Nephron (organoid): ENCODE measurements around the gene AGAP1.
A peak's percentile ranks its signal among the peaks of the same experiment; 100 is the strongest.

Experiments
- H3K27ac Mint-ChIP-seq, 3 experiments: 2 replicates each; pipeline ENCODE4 v1.8.0; 2020; ENCODE audit warnings: mixed read lengths in 3 of 3, mild to moderate bottlenecking in 2 of 3, moderate library complexity in 1 of 3
- H3K27me3 Mint-ChIP-seq: 2 replicates; pipeline ENCODE4 v1.8.0; 2021; ENCODE audit warnings: low read depth, mild to moderate bottlenecking, moderate library complexity, mixed read lengths
- H3K36me3 Mint-ChIP-seq: 2 replicates; pipeline ENCODE4 v1.8.0; 2020; ENCODE audit warnings: low read depth, mixed read lengths
- H3K4me1 Mint-ChIP-seq: 2 replicates; pipeline ENCODE4 v1.8.0; 2020; ENCODE audit warnings: mixed read lengths
- H3K4me3 Mint-ChIP-seq, 3 experiments: 2 replicates each; pipeline ENCODE4 v1.8.0; 2020; ENCODE audit warnings: mild to moderate bottlenecking in 3 of 3, mixed read lengths in 3 of 3, moderate library complexity in 2 of 3
- H3K9me3 Mint-ChIP-seq: 2 replicates; pipeline ENCODE4 v1.8.0; 2020; ENCODE audit warnings: mixed read lengths
- CTCF ChIP-seq, 3 experiments: fragments of 200-600 bp; sonication (generic); IDR thresholded peaks; one replicate each; pipeline ENCODE4 v1.5.0; 2021; ENCODE audit warnings: antibody characterized with exemption in 3 of 3; ENCODE audit not compliant: unreplicated experiment in 3 of 3

AGAP1 gene

GRCh38 chr2:235634435-235635158 lies 140.8 kb downstream of the AGAP1 start:
- Mint-ChIP-seq H3K27ac (no peak overlapping the region), H3K4me1 (peaks cover 24% of the 10 kb centered on the region), H3K27me3 (peaks cover 4% of the 10 kb centered on the region), H3K9me3 (no peaks in the 10 kb centered on the region), H3K36me3 (no peaks in the 10 kb centered on the region), H3K4me3 (no peak overlapping the region)
- no peak for TF ChIP-seq CTCF (IDR thresholded peaks at IDR 0.05; ENCODE audit: unreplicated experiment in 3 of 3)

- H3K4me3 Mint-ChIP-seq, result no peak overlapping the region
- peaks cover 4% of the 10 kb centered on the region for H3K27me3 Mint-ChIP-seq
- no peaks in the 10 kb centered on the region for H3K36me3 Mint-ChIP-seq
- peaks cover 43% of the 10 kb centered on the region for H3K4me1 Mint-ChIP-seq
- no peaks in the 10 kb centered on the region for H3K9me3 Mint-ChIP-seq
- H3K27ac Mint-ChIP-seq, result no peak overlapping the region
- TF ChIP-seq CTCF (IDR thresholded peaks at IDR 0.05; ENCODE audit: unreplicated experiment in 3 of 3), result no peak
Measured at GRCh38 chr2:235636546-235636945, 142.7 kb downstream of the AGAP1 start.

GRCh38 chr2:235637896-235638295 lies 144.1 kb downstream of the AGAP1 start:
- Mint-ChIP-seq H3K27me3 (peaks cover 7% of the 10 kb centered on the region), H3K27ac (no peak overlapping the region), H3K9me3 (no peaks in the 10 kb centered on the region), H3K4me3 (no peak overlapping the region), H3K4me1 (peaks cover 56% of the 10 kb centered on the region), H3K36me3 (no peaks in the 10 kb centered on the region)
- no peak for TF ChIP-seq CTCF (IDR thresholded peaks at IDR 0.05; ENCODE audit: unreplicated experiment in 3 of 3)

- H3K4me1 Mint-ChIP-seq, result peaks cover 61% of the 10 kb centered on the region
- H3K9me3 Mint-ChIP-seq, result no peaks in the 10 kb centered on the region
- peaks cover 7% of the 10 kb centered on the region for H3K27me3 Mint-ChIP-seq
- H3K27ac Mint-ChIP-seq, result peak overlapping the region in 2 of 3 experiments; percentile 12 to 52
- H3K36me3 Mint-ChIP-seq, result no peaks in the 10 kb centered on the region
- H3K4me3 Mint-ChIP-seq, result peak overlapping the region in 1 of 3 experiments; percentile 19
- no peak for TF ChIP-seq CTCF (IDR thresholded peaks at IDR 0.05; ENCODE audit: unreplicated experiment in 3 of 3)
Measured at GRCh38 chr2:235638541-235639427, 144.9 kb downstream of the AGAP1 start.

- no peak for TF ChIP-seq CTCF (IDR thresholded peaks at IDR 0.05; ENCODE audit: unreplicated experiment in 3 of 3)
- H3K4me1 Mint-ChIP-seq, result peaks cover 67% of the 10 kb centered on the region
- no peaks in the 10 kb centered on the region for H3K36me3 Mint-ChIP-seq
- H3K9me3 Mint-ChIP-seq, result no peaks in the 10 kb centered on the region
- peaks cover 7% of the 10 kb centered on the region for H3K27me3 Mint-ChIP-seq
- peak overlapping the region in 1 of 3 experiments; percentile 19 for H3K4me3 Mint-ChIP-seq
- H3K27ac Mint-ChIP-seq, result peak overlapping the region in 2 of 3 experiments; percentile 12 to 52
Measured at GRCh38 chr2:235639428-235639773, 145.6 kb downstream of the AGAP1 start.
